MM.1S (cell line): ENCODE data around the gene TM4SF18.

Experiments
- CTCF ChIP-seq: fragments of 300-600 bp; sonication (generic); IDR thresholded peaks from 2 replicates; pipeline ENCODE4 v1.5.1; 2016; ENCODE audit warnings: antibody characterized with exemption, low read length, mixed read lengths
- EZH2 ChIP-seq: fragments of 300-600 bp; sonication (generic); optimal IDR thresholded peaks from 2 replicates; pipeline ENCODE3; 2017; ENCODE audit warnings: low read depth, mild to moderate bottlenecking, antibody characterized with exemption, low read length, mixed read lengths
- EZH2phosphoT487 ChIP-seq: fragments of 300-600 bp; sonication (generic); IDR thresholded peaks from 2 replicates; pipeline ENCODE4 v1.6.1; 2018; ENCODE audit warnings: antibody characterized with exemption, low read length

- TF ChIP-seq EZH2 (no peak), CTCF (no peak), EZH2phosphoT487 (no peak)
Observed at GRCh38 chr3:149327156-149327555, 6.3 kb downstream of the TM4SF18 start.
